Measurements from ENCODE around the gene SIGLEC15.

SIGLEC15 gene

GRCh38 chr18:45785134-45785533 lies 40.3 kb upstream of the SIGLEC15 start:
- no peak for TF ChIP-seq POLR2A (IDR thresholded peaks at IDR 0.05; ENCODE audit: extremely low read depth, insufficient read length)
- TF ChIP-seq MYC (IDR thresholded peaks at IDR 0.05; ENCODE audit: low read depth, low read length) = no peak
- TF ChIP-seq, protein P1, sequence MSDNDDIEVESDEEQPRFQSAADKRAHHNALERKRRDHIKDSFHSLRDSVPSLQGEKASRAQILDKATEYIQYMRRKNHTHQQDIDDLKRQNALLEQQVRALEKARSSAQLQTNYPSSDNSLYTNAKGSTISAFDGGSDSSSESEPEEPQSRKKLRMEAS (IDR thresholded peaks at IDR 0.05; ENCODE audit: low read depth, low read length) = no peak
- TF ChIP-seq, protein P2, sequence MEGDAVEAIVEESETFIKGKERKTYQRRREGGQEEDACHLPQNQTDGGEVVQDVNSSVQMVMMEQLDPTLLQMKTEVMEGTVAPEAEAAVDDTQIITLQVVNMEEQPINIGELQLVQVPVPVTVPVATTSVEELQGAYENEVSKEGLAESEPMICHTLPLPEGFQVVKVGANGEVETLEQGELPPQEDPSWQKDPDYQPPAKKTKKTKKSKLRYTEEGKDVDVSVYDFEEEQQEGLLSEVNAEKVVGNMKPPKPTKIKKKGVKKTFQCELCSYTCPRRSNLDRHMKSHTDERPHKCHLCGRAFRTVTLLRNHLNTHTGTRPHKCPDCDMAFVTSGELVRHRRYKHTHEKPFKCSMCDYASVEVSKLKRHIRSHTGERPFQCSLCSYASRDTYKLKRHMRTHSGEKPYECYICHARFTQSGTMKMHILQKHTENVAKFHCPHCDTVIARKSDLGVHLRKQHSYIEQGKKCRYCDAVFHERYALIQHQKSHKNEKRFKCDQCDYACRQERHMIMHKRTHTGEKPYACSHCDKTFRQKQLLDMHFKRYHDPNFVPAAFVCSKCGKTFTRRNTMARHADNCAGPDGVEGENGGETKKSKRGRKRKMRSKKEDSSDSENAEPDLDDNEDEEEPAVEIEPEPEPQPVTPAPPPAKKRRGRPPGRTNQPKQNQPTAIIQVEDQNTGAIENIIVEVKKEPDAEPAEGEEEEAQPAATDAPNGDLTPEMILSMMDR (IDR thresholded peaks at IDR 0.05; ENCODE audit: low read depth, low read length) = no peak
- no peak for DNase-seq (ENCODE audit: low read depth)
- no peak overlapping the region for H3K4me3 ChIP-seq (ENCODE audit: low read depth, low read length)

GRCh38 chr18:45786941-45787340 lies 38.5 kb upstream of the SIGLEC15 start:
- TF ChIP-seq MYC (IDR thresholded peaks at IDR 0.05; ENCODE audit: low read depth, low read length) (no peak), POLR2A (IDR thresholded peaks at IDR 0.05; ENCODE audit: extremely low read depth, insufficient read length) (no peak)
- TF ChIP-seq, protein P2 (IDR thresholded peaks at IDR 0.05; ENCODE audit: low read depth, low read length) = no peak
- TF ChIP-seq, protein P1 (IDR thresholded peaks at IDR 0.05; ENCODE audit: low read depth, low read length) = no peak
- no peak for DNase-seq (ENCODE audit: low read depth)
- no peak overlapping the region for H3K4me3 ChIP-seq (ENCODE audit: low read depth, low read length)

DNA sequence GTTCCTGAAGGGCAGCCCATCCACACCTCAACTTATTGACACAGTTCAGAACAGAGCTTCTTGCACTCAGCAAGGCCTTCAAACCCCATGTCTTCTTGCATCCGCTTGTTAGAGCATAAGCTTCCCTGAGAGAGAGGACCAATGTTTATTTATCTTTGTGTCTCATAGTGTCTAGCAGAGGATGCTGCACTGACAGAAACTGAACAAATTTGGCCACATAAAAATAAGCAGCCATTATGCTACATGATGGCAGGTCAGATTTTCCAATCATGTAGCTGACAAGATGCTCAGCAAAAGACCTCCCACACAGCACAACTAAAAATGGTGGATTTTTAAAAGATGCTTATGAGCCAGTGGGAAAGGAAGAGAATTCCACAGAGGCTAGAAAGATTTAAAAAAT lies 38.1 kb upstream of the SIGLEC15 start:
- DNase-seq (ENCODE audit: low read depth) = no peak
- TF ChIP-seq, protein P1 (IDR thresholded peaks at IDR 0.05; ENCODE audit: low read depth, low read length) = no peak
- TF ChIP-seq POLR2A (IDR thresholded peaks at IDR 0.05; ENCODE audit: extremely low read depth, insufficient read length) = no peak
- no peak for TF ChIP-seq MYC (IDR thresholded peaks at IDR 0.05; ENCODE audit: low read depth, low read length)
- TF ChIP-seq, protein P2 (IDR thresholded peaks at IDR 0.05; ENCODE audit: low read depth, low read length) = no peak
- no peak overlapping the region for H3K4me3 ChIP-seq (ENCODE audit: low read depth, low read length)

- no peak overlapping the region for H3K4me3 ChIP-seq (ENCODE audit: low read depth, low read length)
- TF ChIP-seq, protein P1 (IDR thresholded peaks at IDR 0.05; ENCODE audit: low read depth, low read length) = no peak
- TF ChIP-seq MYC (IDR thresholded peaks at IDR 0.05; ENCODE audit: low read depth, low read length) (no peak), POLR2A (IDR thresholded peaks at IDR 0.05; ENCODE audit: extremely low read depth, insufficient read length) (no peak)
- TF ChIP-seq, protein P2 (IDR thresholded peaks at IDR 0.05; ENCODE audit: low read depth, low read length) = no peak
- DNase-seq (ENCODE audit: low read depth) = no peak
Measured at GRCh38 chr18:45788861-45789260, 36.6 kb upstream of the SIGLEC15 start.

DNA sequence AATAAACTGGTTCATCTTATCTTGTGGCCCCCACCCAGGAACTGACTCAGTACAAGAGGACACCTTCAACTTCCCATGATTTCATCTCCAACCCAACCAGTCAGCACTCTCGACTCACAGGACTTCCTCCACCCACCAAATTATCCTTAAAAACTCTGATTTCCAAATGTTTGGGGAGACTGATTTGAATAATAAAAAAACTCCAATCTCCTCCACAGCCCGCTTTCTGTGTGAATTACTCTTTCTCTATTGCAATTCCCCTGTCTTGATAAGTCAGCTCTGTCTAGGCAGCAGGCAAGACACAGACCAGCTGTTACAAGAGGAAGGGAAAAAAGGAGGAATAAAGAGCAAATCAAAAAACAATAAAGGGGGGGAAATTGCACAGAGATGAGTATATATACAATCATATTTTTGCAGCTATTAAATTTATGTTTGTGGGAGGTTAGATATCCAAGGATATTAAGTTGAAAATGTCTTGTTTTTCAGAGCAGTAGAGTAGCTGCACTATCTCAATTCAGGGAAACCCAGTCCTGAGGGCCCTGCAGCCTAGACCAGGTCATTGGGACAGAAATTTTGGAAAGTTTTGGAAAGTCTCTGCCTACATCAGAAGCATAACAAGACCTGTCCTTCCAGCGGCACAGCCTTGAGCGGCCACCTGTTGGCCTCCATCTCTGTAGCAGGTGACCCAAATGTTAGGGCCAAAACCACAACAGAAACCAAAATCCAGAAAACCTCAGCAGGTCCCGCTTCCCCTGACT lies 32.8 kb upstream of the SIGLEC15 start:
- H3K4me3 ChIP-seq (ENCODE audit: low read depth, low read length) = no peak overlapping the region
- no peak for TF ChIP-seq MYC (IDR thresholded peaks at IDR 0.05; ENCODE audit: low read depth, low read length)
- TF ChIP-seq, protein P2 (IDR thresholded peaks at IDR 0.05; ENCODE audit: low read depth, low read length) = no peak
- TF ChIP-seq POLR2A (IDR thresholded peaks at IDR 0.05; ENCODE audit: extremely low read depth, insufficient read length) = no peak
- TF ChIP-seq, protein P1 (IDR thresholded peaks at IDR 0.05; ENCODE audit: low read depth, low read length) = no peak

More for the DNA sequence above, 32.8 kb upstream of the SIGLEC15 start:
- DNase-seq (ENCODE audit: low read depth) = no peak

All from NB4 (cell line).